Thoracic aorta (tissue), 2 donors: Measurements from ENCODE around the gene AMIGO2. TPM values are rescaled to one million over a fixed set of nuclear protein-coding genes. Genes with fewer than 3 reads are reported as not detected.
A peak's percentile ranks its signal among the peaks of the same experiment; 100 is the strongest.

ENCODE experiments used
- ATAC-seq: fragments of 150-250 bp; one replicate; pipeline ENCODE4 v1.8.0; 2017; ENCODE audit warnings: low read depth; ENCODE audit not compliant: insufficient number of reproducible peaks, low FRiP score
- DNase-seq: peaks from one replicate; pipeline ENCODE4 v3.0.0-alpha.2; 2020; ENCODE audit warnings: low spot score
- H3K27ac ChIP-seq, 2 donors: fragments of 200-600 bp; sonication (generic); 1 replicate in 1 of 2; 2 replicates in 1 of 2; pipeline ENCODE4 v1.5.1; 2016; ENCODE audit warnings: mild to moderate bottlenecking in 2 of 2, moderate library complexity in 2 of 2
- H3K27me3 ChIP-seq: fragments of 200-600 bp; sonication (generic); replicated peaks from 2 replicates; pipeline ENCODE4 v1.6.0; 2016; ENCODE audit warnings: mild to moderate bottlenecking; ENCODE audit not compliant: insufficient read depth
- H3K36me3 ChIP-seq: fragments of 200-600 bp; sonication (generic); one replicate; pipeline ENCODE4 v1.5.1; 2016
- H3K4me1 ChIP-seq, 2 donors: fragments of 200-600 bp; sonication (generic); 1 replicate in 1 of 2; 2 replicates in 1 of 2; pipeline versions ENCODE4 v1.5.1 to v1.6.0; 2016; ENCODE audit warnings: low read depth in 2 of 2, mild to moderate bottlenecking in 1 of 2; ENCODE audit not compliant: control insufficient read depth in 1 of 2
- H3K4me3 ChIP-seq: fragments of 200-600 bp; sonication (generic); 2 replicates; pipeline ENCODE4 v1.5.1; 2016; ENCODE audit warnings: mild to moderate bottlenecking
- H3K9me3 ChIP-seq: fragments of 200-600 bp; sonication (generic); 2 replicates; pipeline ENCODE4 v1.5.1; 2016
- CTCF ChIP-seq: fragments of 200-600 bp; sonication (generic); IDR thresholded peaks from one replicate; pipeline ENCODE4 v1.5.1; 2019; ENCODE audit warnings: antibody characterized with exemption
- total RNA-seq, 2 donors: library from RNA; depleted of rRNA; stranded (reverse); fragments of >200 nt; gene quantifications; one replicate each; pipeline versions ENCODE4 v1.1.0 to v1.2.3, GENCODE V29; 2016

AMIGO2 gene
- total RNA-seq, 2 donors from 2014 or later = 10.9 to 32.1 TPM

DNA sequence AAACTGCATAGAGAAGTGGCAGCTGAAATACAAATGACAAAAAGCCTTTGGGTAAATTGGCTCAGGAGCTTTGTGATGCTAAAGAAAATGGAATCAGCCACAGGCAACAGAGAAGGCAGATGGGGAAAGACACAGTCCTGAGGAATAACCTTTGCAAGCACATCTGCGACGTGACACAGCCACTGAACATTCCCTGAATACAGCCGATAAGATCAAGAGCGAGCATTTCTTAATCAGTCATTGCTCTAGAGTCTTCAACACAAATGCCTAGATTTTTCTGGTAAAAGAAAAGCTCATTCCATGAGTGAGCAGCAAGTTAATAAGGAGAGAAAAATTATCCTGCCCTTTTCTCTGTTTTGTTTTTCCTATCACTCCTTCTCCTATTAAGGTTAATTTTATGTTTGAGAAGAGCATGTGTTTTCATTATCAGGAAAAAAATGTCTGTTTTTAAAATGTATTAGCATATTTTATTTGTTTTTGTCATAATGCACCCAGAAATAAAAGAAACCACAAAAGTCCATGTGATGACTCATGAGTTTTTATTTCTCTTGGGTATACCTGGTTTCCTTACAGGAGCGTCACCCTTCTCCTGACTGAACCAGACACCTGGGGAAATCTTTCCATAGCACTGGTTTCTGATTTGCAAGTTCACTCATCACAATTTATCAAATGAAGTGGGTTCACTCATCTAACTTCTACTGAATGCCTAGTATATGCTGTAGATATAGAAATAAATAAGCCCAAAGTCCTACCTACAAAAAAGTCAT, 45.8 kb downstream of the AMIGO2 start:
- TF ChIP-seq CTCF = no peak
- Histone ChIP-seq H3K4me1 (peaks cover 9 to 23% of the 10 kb centered on the region in 2 donors), H3K27me3 (no peaks in the 10 kb centered on the region), H3K9me3 (no peaks in the 10 kb centered on the region), H3K27ac (no peak overlapping the region), H3K36me3 (no peaks in the 10 kb centered on the region), H3K4me3 (no peak overlapping the region)
- ATAC-seq = no peak
- DNase-seq = no peak

DNA sequence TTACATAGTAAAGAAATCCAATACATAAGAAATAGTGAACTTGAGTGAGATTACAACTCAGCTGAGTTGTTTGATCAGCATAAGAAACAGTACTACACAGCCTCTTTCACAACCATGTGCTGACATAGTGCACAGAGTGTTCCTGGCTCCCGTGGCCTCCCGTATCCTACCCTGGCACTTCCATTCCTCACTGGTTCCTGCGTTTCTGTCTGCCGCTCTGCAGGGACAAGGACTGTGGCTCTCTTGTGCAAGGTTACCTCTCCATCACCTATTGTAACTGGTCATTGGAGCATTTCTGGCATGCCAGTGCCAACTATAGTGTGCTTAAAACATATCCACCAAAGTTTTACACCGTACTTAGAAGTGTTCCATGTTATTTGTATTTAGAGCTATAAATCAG, 46.7 kb downstream of the AMIGO2 start:
- Histone ChIP-seq H3K27me3 (no peaks in the 10 kb centered on the region), H3K4me3 (peak overlapping the region; percentile 20), H3K9me3 (no peaks in the 10 kb centered on the region), H3K4me1 (peaks cover 4 to 14% of the 10 kb centered on the region in 2 donors), H3K36me3 (no peaks in the 10 kb centered on the region), H3K27ac (no peak overlapping the region)
- TF ChIP-seq CTCF = no peak
- DNase-seq (peak; percentile 25), ATAC-seq (peak; percentile 72)

DNA sequence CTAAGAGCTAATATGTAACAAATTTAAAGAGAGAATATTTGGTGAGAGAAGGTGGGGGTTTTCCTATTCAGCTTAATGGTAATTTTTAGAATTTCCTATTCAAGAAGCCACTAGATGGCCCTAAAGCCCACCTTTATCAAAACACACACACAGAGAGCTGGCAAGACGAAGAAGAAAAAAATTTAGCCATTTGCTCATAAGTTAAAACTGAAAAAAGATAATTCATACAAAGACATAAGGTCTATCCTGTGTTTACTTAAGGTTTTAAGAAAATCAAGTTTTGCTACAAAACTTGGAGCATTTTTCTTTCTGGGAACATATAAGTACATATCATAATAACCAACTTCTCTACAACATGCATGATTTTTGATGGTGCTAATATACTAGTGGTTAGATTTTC, 47.1 kb downstream of the AMIGO2 start:
- H3K27ac ChIP-seq = no peak overlapping the region
- peak; percentile 64 for ATAC-seq

GRCh38 chr12:47029903-47030302, 49.9 kb downstream of the AMIGO2 start:
- ATAC-seq (no peak), DNase-seq (no peak)
- no peak for TF ChIP-seq CTCF
- no peaks in the 10 kb centered on the region for H3K27me3 ChIP-seq
- no peak overlapping the region for H3K4me3 ChIP-seq
- H3K4me1 ChIP-seq = peaks cover 0 to 11% of the 10 kb centered on the region in 2 donors
- no peak overlapping the region for H3K27ac ChIP-seq
- H3K9me3 ChIP-seq = no peaks in the 10 kb centered on the region
- H3K36me3 ChIP-seq = no peaks in the 10 kb centered on the region

More for the DNA sequence above, 47.1 kb downstream of the AMIGO2 start:
- TF ChIP-seq CTCF = peak; percentile 48
- H3K9me3 ChIP-seq = no peaks in the 10 kb centered on the region
- H3K4me3 ChIP-seq = peak overlapping the region; percentile 20
- H3K4me1 ChIP-seq = peaks cover 0 to 11% of the 10 kb centered on the region in 2 donors
- H3K27me3 ChIP-seq = no peaks in the 10 kb centered on the region
- DNase-seq = no peak
- no peaks in the 10 kb centered on the region for H3K36me3 ChIP-seq

DNA sequence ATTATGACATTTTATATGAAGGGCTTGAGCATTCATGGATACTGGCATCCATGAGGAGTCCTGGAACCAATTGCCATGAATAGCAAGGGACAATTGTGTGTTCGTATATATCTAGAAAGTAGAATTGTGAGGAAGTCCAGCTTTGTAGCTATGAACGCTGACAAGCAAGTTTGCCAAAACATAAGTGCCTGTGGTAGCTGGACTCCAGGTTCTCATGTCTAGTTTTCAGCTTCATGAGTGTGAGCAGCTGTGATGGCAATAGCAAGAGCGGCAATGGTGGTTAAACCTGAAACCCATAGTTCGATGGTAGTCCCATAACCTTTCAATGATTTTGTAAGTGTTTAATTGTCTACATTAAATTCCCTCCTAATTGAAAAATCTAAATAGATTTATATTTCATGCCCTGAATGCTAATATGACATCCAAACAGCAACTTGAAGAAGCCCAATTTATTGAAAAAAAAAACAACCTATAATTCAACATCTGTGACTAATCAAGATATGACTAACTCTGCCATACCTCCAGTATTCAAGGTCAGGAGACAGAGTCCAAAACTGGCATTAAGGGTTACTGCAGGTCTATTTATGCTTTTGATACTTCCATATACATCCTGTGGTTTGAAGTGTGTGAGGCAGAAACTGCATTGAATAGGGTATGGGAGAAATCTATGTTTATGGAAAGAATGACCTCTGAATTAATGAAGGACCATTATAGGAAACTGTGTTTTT, 50.6 kb downstream of the AMIGO2 start:
- no peak for TF ChIP-seq CTCF
- Histone ChIP-seq H3K36me3 (no peaks in the 10 kb centered on the region), H3K27me3 (no peaks in the 10 kb centered on the region), H3K9me3 (no peaks in the 10 kb centered on the region), H3K4me3 (no peak overlapping the region), H3K4me1 (peaks cover 0 to 11% of the 10 kb centered on the region in 2 donors), H3K27ac (no peak overlapping the region)
- ATAC-seq (no peak), DNase-seq (no peak)
